PC-9 (cell line): ENCODE data around the gene PADI6.

ENCODE experiments used
- CTCF ChIP-seq: fragments of 200-600 bp; sonication (generic); conservative IDR thresholded peaks from 2 replicates; pipeline ENCODE4 v1.6.1; 2017; ENCODE audit warnings: mixed run types, antibody characterized with exemption, mild to moderate bottlenecking, moderate library complexity
- EZH2 ChIP-seq: fragments of 200-600 bp; sonication (generic); IDR thresholded peaks from 2 replicates; pipeline ENCODE4 v1.8.0; 2017; ENCODE audit warnings: antibody characterized with exemption, low read depth

- no peak for TF ChIP-seq CTCF
- TF ChIP-seq EZH2: no peak
These were observed 65.2 kb downstream of the PADI6 start for GRCh38 chr1:17437260-17437579.
